Measurements from ENCODE around the gene CCSER1.

The CCSER1 gene

DNA sequence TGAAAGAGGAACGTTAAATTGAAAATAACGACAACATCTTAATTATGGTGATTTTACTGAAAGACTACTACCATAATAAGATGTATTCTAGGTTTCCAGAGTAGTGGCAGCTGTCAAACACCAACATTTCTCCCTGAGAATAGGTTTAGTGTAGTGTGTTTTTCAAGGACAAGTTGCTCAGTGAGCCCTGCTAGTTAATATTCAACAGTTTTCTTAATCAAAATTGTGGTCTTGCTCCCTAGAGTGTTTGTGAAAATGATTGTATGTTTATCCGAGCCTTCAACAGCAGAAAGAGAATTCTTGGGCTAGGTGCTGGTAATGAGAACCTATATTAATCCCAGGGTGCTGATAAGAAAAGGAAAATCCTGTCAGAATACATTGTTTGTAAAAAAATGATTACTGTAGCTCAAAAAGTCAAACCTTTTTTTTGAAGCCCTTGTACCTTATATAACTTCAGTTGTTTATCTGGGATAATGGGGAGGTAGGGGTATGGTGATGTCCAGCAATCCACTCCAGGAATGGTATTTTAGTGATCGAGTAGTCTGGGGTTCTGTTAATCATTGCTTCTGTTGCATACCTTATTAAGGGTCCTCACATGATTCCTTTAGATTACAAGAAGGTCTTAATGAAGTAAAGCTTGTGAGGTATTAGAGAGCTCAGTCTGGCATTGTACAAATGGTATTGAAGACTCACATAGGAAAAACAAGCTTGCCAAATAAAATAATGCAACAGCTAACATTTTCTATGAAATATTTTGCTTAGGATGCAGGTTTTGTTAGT, 110.7 kb downstream of the CCSER1 start:
- no peaks in the 10 kb centered on the region for H3F3A ChIP-seq (ENCODE audit: control insufficient read depth, insufficient read depth)
- H3K36me3 ChIP-seq (ENCODE audit: control insufficient read depth, low read length) = no peaks in the 10 kb centered on the region
- TF ChIP-seq, protein P1, sequence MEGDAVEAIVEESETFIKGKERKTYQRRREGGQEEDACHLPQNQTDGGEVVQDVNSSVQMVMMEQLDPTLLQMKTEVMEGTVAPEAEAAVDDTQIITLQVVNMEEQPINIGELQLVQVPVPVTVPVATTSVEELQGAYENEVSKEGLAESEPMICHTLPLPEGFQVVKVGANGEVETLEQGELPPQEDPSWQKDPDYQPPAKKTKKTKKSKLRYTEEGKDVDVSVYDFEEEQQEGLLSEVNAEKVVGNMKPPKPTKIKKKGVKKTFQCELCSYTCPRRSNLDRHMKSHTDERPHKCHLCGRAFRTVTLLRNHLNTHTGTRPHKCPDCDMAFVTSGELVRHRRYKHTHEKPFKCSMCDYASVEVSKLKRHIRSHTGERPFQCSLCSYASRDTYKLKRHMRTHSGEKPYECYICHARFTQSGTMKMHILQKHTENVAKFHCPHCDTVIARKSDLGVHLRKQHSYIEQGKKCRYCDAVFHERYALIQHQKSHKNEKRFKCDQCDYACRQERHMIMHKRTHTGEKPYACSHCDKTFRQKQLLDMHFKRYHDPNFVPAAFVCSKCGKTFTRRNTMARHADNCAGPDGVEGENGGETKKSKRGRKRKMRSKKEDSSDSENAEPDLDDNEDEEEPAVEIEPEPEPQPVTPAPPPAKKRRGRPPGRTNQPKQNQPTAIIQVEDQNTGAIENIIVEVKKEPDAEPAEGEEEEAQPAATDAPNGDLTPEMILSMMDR (IDR thresholded peaks at IDR 0.05; ENCODE audit: low read depth, low read length, poor library complexity, severe bottlenecking) = no peak
- TF ChIP-seq EZH2phosphoT487 (IDR thresholded peaks at IDR 0.05; ENCODE audit: borderline replicate concordance, low read length) = no peak
- no peak overlapping the region for H3K4me2 ChIP-seq (ENCODE audit: low read length)
- H3K4me1 ChIP-seq (ENCODE audit: control insufficient read depth, low read length) = no peaks in the 10 kb centered on the region
- H3K4me3 ChIP-seq (ENCODE audit: low read length) = no peak overlapping the region
- H3K27me3 ChIP-seq (ENCODE audit: control insufficient read depth, low read length) = no peaks in the 10 kb centered on the region
- no peaks in the 10 kb centered on the region for H3K9me2 ChIP-seq (replicated peaks; ENCODE audit: control insufficient read depth, low read length)
- no peaks in the 10 kb centered on the region for H3K9me3 ChIP-seq (ENCODE audit: control insufficient read depth, insufficient read depth, low read length)
- no peaks in the 10 kb centered on the region for H3K79me2 ChIP-seq (ENCODE audit: control insufficient read depth, low read length)
- no peak overlapping the region for H3K27ac ChIP-seq (ENCODE audit: low read depth, low read length)
- H4K20me1 ChIP-seq (ENCODE audit: control insufficient read depth, insufficient read depth, low read depth, low read length) = no peaks in the 10 kb centered on the region

DNA sequence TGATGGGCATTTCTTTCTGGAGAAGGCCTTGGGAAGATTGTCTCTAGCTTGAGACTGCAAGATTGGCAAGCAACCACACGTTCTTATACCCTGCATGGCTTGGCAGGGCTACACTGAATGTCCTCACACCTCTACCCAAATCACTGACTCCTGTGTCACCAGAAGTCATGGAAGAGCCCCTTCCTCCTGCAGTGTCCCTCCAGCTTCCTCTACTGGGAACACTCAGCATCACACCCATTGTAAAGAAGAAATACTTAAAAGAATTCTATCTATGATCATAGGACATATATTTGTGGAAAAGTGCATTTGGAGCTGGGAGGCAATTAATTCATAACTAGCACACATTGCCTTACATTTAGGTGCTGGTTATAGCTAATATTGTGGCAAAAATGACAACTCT, 113.1 kb downstream of the CCSER1 start:
- no peaks in the 10 kb centered on the region for H3K79me2 ChIP-seq (ENCODE audit: control insufficient read depth, low read length)
- H3K36me3 ChIP-seq (ENCODE audit: control insufficient read depth, low read length) = no peaks in the 10 kb centered on the region
- H3F3A ChIP-seq (ENCODE audit: control insufficient read depth, insufficient read depth) = no peaks in the 10 kb centered on the region
- H3K27ac ChIP-seq (ENCODE audit: low read depth, low read length) = no peak overlapping the region
- no peak overlapping the region for H3K4me3 ChIP-seq (ENCODE audit: low read length)
- TF ChIP-seq, protein P1 (IDR thresholded peaks at IDR 0.05; ENCODE audit: low read depth, low read length, poor library complexity, severe bottlenecking) = no peak
- TF ChIP-seq EZH2phosphoT487 (IDR thresholded peaks at IDR 0.05; ENCODE audit: borderline replicate concordance, low read length) = no peak
- H3K4me1 ChIP-seq (ENCODE audit: control insufficient read depth, low read length) = no peaks in the 10 kb centered on the region
- no peaks in the 10 kb centered on the region for H3K9me3 ChIP-seq (ENCODE audit: control insufficient read depth, insufficient read depth, low read length)
- no peaks in the 10 kb centered on the region for H3K9me2 ChIP-seq (replicated peaks; ENCODE audit: control insufficient read depth, low read length)
- no peaks in the 10 kb centered on the region for H4K20me1 ChIP-seq (ENCODE audit: control insufficient read depth, insufficient read depth, low read depth, low read length)
- no peaks in the 10 kb centered on the region for H3K27me3 ChIP-seq (ENCODE audit: control insufficient read depth, low read length)
- no peak overlapping the region for H3K4me2 ChIP-seq (ENCODE audit: low read length)

DNA sequence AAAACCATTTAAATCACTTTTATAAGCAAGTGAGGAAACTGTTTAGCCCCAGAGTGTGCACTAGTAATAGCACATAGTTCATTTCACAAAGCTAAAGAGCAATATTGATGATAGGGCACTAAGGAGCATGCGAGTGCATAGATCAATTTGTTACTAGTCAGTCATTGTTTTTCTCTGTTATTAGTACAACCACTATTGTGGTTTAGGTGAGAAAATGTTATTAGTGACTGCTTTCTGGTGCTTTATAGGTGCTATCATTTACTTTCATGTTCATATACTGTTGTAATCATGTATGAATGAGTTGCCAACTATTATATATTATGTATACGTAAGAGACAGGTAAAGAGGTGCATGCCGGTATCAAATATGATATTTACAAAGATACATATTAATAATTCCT, 113.8 kb downstream of the CCSER1 start:
- H3K9me2 ChIP-seq (replicated peaks; ENCODE audit: control insufficient read depth, low read length) = no peaks in the 10 kb centered on the region
- H3K9me3 ChIP-seq (ENCODE audit: control insufficient read depth, insufficient read depth, low read length) = no peaks in the 10 kb centered on the region
- H3K4me1 ChIP-seq (ENCODE audit: control insufficient read depth, low read length) = no peaks in the 10 kb centered on the region
- TF ChIP-seq, protein P1 (IDR thresholded peaks at IDR 0.05; ENCODE audit: low read depth, low read length, poor library complexity, severe bottlenecking) = no peak
- TF ChIP-seq EZH2phosphoT487 (IDR thresholded peaks at IDR 0.05; ENCODE audit: borderline replicate concordance, low read length) = no peak
- no peak overlapping the region for H3K27ac ChIP-seq (ENCODE audit: low read depth, low read length)
- no peaks in the 10 kb centered on the region for H3F3A ChIP-seq (ENCODE audit: control insufficient read depth, insufficient read depth)
- H3K4me3 ChIP-seq (ENCODE audit: low read length) = no peak overlapping the region
- H3K27me3 ChIP-seq (ENCODE audit: control insufficient read depth, low read length) = no peaks in the 10 kb centered on the region
- H3K36me3 ChIP-seq (ENCODE audit: control insufficient read depth, low read length) = no peaks in the 10 kb centered on the region
- no peaks in the 10 kb centered on the region for H4K20me1 ChIP-seq (ENCODE audit: control insufficient read depth, insufficient read depth, low read depth, low read length)
- H3K4me2 ChIP-seq (ENCODE audit: low read length) = no peak overlapping the region
- H3K79me2 ChIP-seq (ENCODE audit: control insufficient read depth, low read length) = no peaks in the 10 kb centered on the region
